Naive thymus-derived CD4-positive, alpha-beta T cell (primary cell): Measurements from ENCODE around the gene ZNF532. TPM values are rescaled to one million over a fixed set of nuclear protein-coding genes. Genes with fewer than 3 reads are reported as not detected.
A peak's percentile ranks its signal among the peaks of the same experiment; 100 is the strongest.

Experiments
- ATAC-seq: fragments of 150-1000 bp; cut with Tn5 transposase; 2 replicates; pipeline ENCODE4 v1.10.0; 2021; ENCODE audit warnings: mild to moderate bottlenecking, moderate library complexity
- CTCF ChIA-PET: fragments of 350-600 bp; sonication (Branson Sonifier 250); formaldehyde crosslinking; loops from one replicate; lab custom pipeline; 2021; ENCODE audit warnings: antibody characterized with exemption; lab: Charles Lee
- POLR2A ChIA-PET: fragments of 350-600 bp; sonication (Branson Sonifier 250); formaldehyde crosslinking; loops from one replicate; lab custom pipeline; 2021; ENCODE audit warnings: antibody characterized with exemption, inconsistent platforms; lab: Charles Lee
- DNase-seq, 9 donors: peaks; one replicate each; pipeline versions ENCODE4 v3.0.0 to v3.0.0-alpha.2; 2020 to 2022; ENCODE audit warnings: mixed read lengths in 1 of 9
- H3K27ac ChIP-seq: one replicate; pipeline ENCODE4 v1.7.0; 2013; ENCODE audit warnings: mild to moderate bottlenecking, low read depth, low read length, moderate library complexity
- H3K27me3 ChIP-seq, 2 donors: one replicate each; pipeline ENCODE4 v1.7.0; 2013; ENCODE audit warnings: low read length in 2 of 2, mild to moderate bottlenecking in 2 of 2, moderate library complexity in 2 of 2; ENCODE audit not compliant: control insufficient read depth in 2 of 2, insufficient read depth in 2 of 2
- H3K36me3 ChIP-seq, 3 experiments: 1 replicate in 2 of 3; 2 replicates in 1 of 3; pipeline ENCODE4 v1.7.0; 2013; ENCODE audit warnings: low read length in 3 of 3, mild to moderate bottlenecking in 3 of 3, moderate library complexity in 1 of 3; ENCODE audit not compliant: insufficient read depth in 3 of 3, control insufficient read depth in 2 of 3
- H3K4me1 ChIP-seq, 2 donors: one replicate each; pipeline ENCODE4 v1.7.0; 2013; ENCODE audit warnings: low read length in 2 of 2, mild to moderate bottlenecking in 2 of 2, moderate library complexity in 1 of 2; ENCODE audit not compliant: control insufficient read depth in 2 of 2, insufficient read depth in 2 of 2
- H3K4me3 ChIP-seq: 2 replicates; pipeline ENCODE4 v1.7.0; 2013; ENCODE audit warnings: mild to moderate bottlenecking, low read length
- H3K9me3 ChIP-seq, 3 experiments: 1 replicate in 2 of 3; 2 replicates in 1 of 3; pipeline ENCODE4 v1.7.0; 2013; ENCODE audit warnings: low read length in 3 of 3; ENCODE audit not compliant: control insufficient read depth in 2 of 3
- H3K27ac Mint-ChIP-seq, 9 donors: one replicate each; pipeline ENCODE4 v1.8.0; 2020 to 2022; ENCODE audit warnings: mixed read lengths in 9 of 9, mild to moderate bottlenecking in 8 of 9, moderate library complexity in 5 of 9, inconsistent platforms in 2 of 9
- H3K27me3 Mint-ChIP-seq, 5 donors: one replicate each; pipeline ENCODE4 v1.8.0; 2021 to 2022; ENCODE audit warnings: mixed read lengths in 5 of 5, mild to moderate bottlenecking in 1 of 5
- H3K36me3 Mint-ChIP-seq, 5 donors: one replicate each; pipeline ENCODE4 v1.8.0; 2020 to 2022; ENCODE audit warnings: mixed read lengths in 5 of 5, mild to moderate bottlenecking in 3 of 5, inconsistent platforms in 1 of 5
- H3K4me1 Mint-ChIP-seq, 7 donors: one replicate each; pipeline ENCODE4 v1.8.0; 2020 to 2022; ENCODE audit warnings: mixed read lengths in 7 of 7, mild to moderate bottlenecking in 3 of 7, inconsistent platforms in 1 of 7
- H3K4me3 Mint-ChIP-seq, 10 donors: one replicate each; pipeline ENCODE4 v1.8.0; 2020 to 2022; ENCODE audit warnings: mild to moderate bottlenecking in 10 of 10, mixed read lengths in 10 of 10, moderate library complexity in 6 of 10, inconsistent platforms in 2 of 10
- H3K9me3 Mint-ChIP-seq, 11 donors: one replicate each; pipeline ENCODE4 v1.8.0; 2020 to 2022; ENCODE audit warnings: mixed read lengths in 11 of 11, mild to moderate bottlenecking in 4 of 11, inconsistent platforms in 1 of 11, moderate library complexity in 1 of 11
- intact Hi-C, 2 donors: fragments of 100-400 bp; cut with micrococcal nuclease; formaldehyde crosslinking; loops; one replicate each; pipeline ENCODE4 v1.15.1; 2023
- polyA plus RNA-seq, 2 donors: library from polyadenylated mRNA; unstranded; fragments of 300-500 nt; fragmentation: Illumina TruSeq; gene quantifications; one replicate each; pipeline ENCODE4 v1.2.3, GENCODE V29; 2021
- total RNA-seq, 6 experiments: library from RNA in 5 of 6; stranded (reverse) in 5 of 6; gene quantifications; 1 replicate in 5 of 6; 2 replicates in 1 of 6; pipeline ENCODE4 v1.2.3 and lab custom pipeline; 2021 to 2026

The ZNF532 gene
- total and polyA plus RNA-seq, 7 experiments from 2014 or later = 0.28 to 15.7 (median 13.3) TPM; not detected in 1

DNA sequence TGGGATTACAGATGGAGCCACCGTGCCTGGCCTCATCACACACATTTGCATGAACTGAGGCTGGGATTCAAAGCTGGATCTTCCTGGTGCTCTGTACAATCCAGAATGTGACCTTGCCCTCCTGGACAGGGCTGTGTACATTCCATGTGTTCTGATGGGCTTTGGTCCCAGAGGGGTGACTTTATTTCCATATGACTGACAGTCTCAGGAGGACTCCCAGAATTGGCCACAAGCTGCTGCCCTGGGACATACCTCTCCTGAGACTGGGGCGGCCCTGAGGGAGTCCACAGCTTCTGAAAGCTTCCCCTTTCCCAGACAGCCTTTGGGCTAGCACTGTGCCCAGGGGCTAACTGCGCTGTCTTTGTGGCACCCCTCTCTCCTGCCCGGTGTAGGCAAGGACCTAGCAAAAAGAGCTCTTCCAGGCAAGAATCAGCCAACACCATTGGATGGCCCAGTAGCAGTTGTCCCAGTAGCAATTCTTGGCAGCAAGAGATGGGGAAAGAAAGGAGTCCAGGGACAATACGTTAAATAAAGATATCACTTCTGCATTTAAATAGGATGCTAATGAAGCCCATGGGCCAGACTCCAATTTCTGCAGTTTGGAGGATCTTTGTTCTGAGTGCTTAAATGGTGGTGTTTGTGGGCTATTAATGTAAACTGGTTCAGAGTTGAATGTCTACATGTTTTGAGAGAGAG is 26.4 kb upstream of the ZNF532 start:
- Mint-ChIP-seq H3K27ac (no peak overlapping the region), H3K27me3 (peaks cover 20 to 56% (median 29%) of the 10 kb centered on the region in 5 donors), H3K9me3 (peaks cover 0 to 3% (median 0%) of the 10 kb centered on the region in 11 donors), H3K4me3 (no peak overlapping the region), H3K36me3 (peaks cover 0 to 6% (median 0%) of the 10 kb centered on the region in 5 donors), H3K4me1 (no peaks in the 10 kb centered on the region)
- POLR2A ChIA-PET = no interaction called here
- CTCF ChIA-PET = no interaction called here
- no peak for DNase-seq
- Histone ChIP-seq H3K4me1 (no peaks in the 10 kb centered on the region), H3K4me3 (no peak overlapping the region), H3K9me3 (no peaks in the 10 kb centered on the region), H3K36me3 (no peaks in the 10 kb centered on the region), H3K27me3 (peaks cover 0 to 2% of the 10 kb centered on the region in 2 donors), H3K27ac (no peak overlapping the region)
- intact Hi-C loops = no loop called here
- ATAC-seq = no peak

DNA sequence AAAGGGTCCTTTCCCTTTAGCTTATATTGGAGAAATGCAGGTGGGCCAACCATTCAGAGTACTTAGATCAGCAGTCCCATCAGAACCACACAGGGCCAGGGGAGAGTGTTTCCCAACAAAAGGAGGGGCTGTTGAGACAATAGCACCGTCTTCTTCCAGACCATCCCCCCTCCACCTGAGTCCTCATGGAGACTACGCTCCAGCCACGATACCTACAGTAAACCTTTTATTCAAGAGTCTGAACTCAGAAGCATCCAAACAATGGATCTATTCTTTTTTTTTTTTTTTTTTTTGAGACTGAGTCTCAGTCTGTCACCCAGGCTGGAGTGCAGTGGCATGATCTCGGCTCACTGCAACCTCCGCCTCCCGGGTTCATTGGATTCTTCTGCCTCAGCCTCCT is 25.7 kb upstream of the ZNF532 start:
- Mint-ChIP-seq H3K27me3 (peaks cover 18 to 56% (median 34%) of the 10 kb centered on the region in 5 donors), H3K9me3 (peaks cover 0 to 3% (median 0%) of the 10 kb centered on the region in 11 donors), H3K27ac (no peak overlapping the region), H3K4me1 (no peaks in the 10 kb centered on the region), H3K36me3 (peaks cover 0 to 6% (median 0%) of the 10 kb centered on the region in 5 donors), H3K4me3 (no peak overlapping the region)
- H3K36me3 ChIP-seq = no peaks in the 10 kb centered on the region
- ATAC-seq (no peak), DNase-seq (no peak)
- no peaks in the 10 kb centered on the region for H3K4me1 ChIP-seq
- peaks cover 0 to 2% of the 10 kb centered on the region in 2 donors for H3K27me3 ChIP-seq
- POLR2A ChIA-PET = no interaction called here
- H3K27ac ChIP-seq = no peak overlapping the region
- no peak overlapping the region for H3K4me3 ChIP-seq
- no peaks in the 10 kb centered on the region for H3K9me3 ChIP-seq
- CTCF ChIA-PET = no interaction called here
- intact Hi-C loops = no loop called here

DNA sequence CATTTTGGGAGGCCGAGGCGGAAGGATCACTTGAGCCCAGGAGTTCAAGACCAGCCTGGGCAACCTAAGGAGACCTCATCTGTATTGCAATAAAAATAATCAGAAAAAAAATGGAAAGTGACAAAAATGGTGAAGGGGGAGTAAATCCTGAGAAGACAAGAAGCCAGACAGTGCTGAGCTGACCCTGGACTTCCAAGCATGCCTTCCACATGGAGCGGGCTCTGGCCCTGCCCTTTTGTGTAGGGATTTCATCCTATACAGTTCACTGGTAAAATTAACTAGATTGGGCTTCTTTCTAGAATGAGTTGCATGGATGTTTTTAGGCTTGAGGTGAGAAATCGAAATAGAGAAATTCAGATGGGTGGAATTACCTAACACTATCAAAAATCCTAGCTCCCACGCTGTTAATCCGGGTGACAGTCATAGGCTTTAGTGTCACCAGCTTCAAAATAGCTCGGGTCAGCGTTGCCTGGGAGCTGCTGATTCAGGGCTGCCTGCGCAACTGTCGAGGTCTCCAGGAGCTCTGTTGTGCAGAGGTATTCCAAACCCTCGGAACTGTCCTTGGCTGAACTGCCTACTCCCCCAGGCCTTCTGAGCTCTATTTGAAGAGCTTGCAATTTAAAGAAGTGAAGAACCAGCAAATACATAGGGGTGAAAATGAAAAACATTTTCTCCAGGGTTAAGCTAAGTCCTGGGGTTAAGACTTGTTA is 21.5 kb upstream of the ZNF532 start:
- ChIA-PET CTCF (no interaction called here), POLR2A (interaction anchor here (0.6 kb wide), 1 partner anchor 101 kb away, joined by 3 read pairs; no protein-coding TSS in a partner anchor)
- Histone ChIP-seq H3K27ac (no peak overlapping the region), H3K4me1 (no peaks in the 10 kb centered on the region), H3K4me3 (no peak overlapping the region), H3K36me3 (no peaks in the 10 kb centered on the region), H3K27me3 (peaks cover 0 to 22% of the 10 kb centered on the region in 2 donors), H3K9me3 (peaks cover 0 to 4% (median 0%) of the 10 kb centered on the region in 3 experiments)
- intact Hi-C loops = no loop called here
- H3K4me3 Mint-ChIP-seq = no peak overlapping the region
- peaks cover 0 to 9% (median 3%) of the 10 kb centered on the region in 7 donors for H3K4me1 Mint-ChIP-seq
- no peak overlapping the region for H3K27ac Mint-ChIP-seq
- H3K9me3 Mint-ChIP-seq = peaks cover 0 to 15% (median 2%) of the 10 kb centered on the region in 11 donors
- no peak for ATAC-seq
- H3K27me3 Mint-ChIP-seq = peaks cover 51 to 84% (median 62%) of the 10 kb centered on the region in 5 donors
- H3K36me3 Mint-ChIP-seq = peaks cover 0 to 10% (median 0%) of the 10 kb centered on the region in 5 donors
- no peak for DNase-seq

DNA sequence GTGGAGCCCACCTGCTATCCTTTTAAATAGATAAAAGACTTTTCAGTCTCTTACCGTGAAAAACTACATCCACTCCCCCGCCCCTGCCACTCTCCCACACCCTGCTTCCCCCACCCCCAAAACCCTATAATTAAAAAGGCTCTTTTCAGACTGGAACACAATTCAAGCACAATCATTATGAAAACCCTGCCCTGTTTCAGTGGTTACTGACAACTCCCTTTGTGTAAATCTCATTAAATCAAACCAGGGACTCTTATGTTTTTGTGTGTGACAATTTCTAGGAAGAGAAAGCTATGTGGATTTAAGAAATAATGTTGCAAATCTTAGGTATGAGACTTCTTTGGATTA is 21.0 kb upstream of the ZNF532 start:
- H3K9me3 Mint-ChIP-seq = peaks cover 0 to 20% (median 4%) of the 10 kb centered on the region in 11 donors
- Histone ChIP-seq H3K27me3 (peaks cover 0 to 25% of the 10 kb centered on the region in 2 donors), H3K27ac (no peak overlapping the region), H3K9me3 (peaks cover 0 to 4% (median 0%) of the 10 kb centered on the region in 3 experiments), H3K4me1 (no peaks in the 10 kb centered on the region), H3K36me3 (no peaks in the 10 kb centered on the region), H3K4me3 (no peak overlapping the region)
- peaks cover 0 to 9% (median 3%) of the 10 kb centered on the region in 7 donors for H3K4me1 Mint-ChIP-seq
- H3K27me3 Mint-ChIP-seq = peaks cover 56 to 84% (median 67%) of the 10 kb centered on the region in 5 donors
- POLR2A ChIA-PET = no interaction called here
- H3K4me3 Mint-ChIP-seq = no peak overlapping the region
- DNase-seq = no peak
- H3K27ac Mint-ChIP-seq = no peak overlapping the region
- no peak for ATAC-seq
- intact Hi-C loops = no loop called here
- CTCF ChIA-PET = no interaction called here
- H3K36me3 Mint-ChIP-seq = peaks cover 0 to 10% (median 0%) of the 10 kb centered on the region in 5 donors

DNA sequence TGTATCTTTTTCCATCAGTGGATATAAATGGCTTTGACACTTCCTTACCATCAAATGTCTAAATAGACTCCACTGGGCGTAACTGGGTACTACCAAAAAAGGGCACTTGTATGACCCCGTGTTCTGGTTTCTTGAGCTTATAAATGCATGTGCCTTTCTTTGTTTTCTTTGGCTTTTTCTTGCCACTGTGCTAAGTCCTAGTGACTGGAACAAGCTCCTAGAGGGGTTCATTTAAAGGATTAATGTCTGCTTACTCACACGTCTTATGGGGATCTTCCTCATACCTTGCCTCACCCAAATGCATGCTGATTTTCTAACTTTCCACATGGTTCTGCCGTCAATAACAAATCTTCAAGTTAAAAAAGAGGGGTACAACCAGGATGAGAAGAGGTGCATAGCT is 19.8 kb upstream of the ZNF532 start:
- ChIA-PET POLR2A (no interaction called here), CTCF (no interaction called here)
- DNase-seq (no peak), ATAC-seq (no peak)
- intact Hi-C loops = no loop called here
- peaks cover 60 to 83% (median 70%) of the 10 kb centered on the region in 5 donors for H3K27me3 Mint-ChIP-seq
- peaks cover 0 to 10% (median 0%) of the 10 kb centered on the region in 5 donors for H3K36me3 Mint-ChIP-seq
- Histone ChIP-seq H3K36me3 (no peaks in the 10 kb centered on the region), H3K4me1 (no peaks in the 10 kb centered on the region), H3K27ac (no peak overlapping the region), H3K4me3 (no peak overlapping the region), H3K9me3 (peaks cover 0 to 4% (median 0%) of the 10 kb centered on the region in 3 experiments), H3K27me3 (peaks cover 0 to 25% of the 10 kb centered on the region in 2 donors)
- peak overlapping the region in 1 of 10 donors; percentile 4 for H3K4me3 Mint-ChIP-seq
- H3K9me3 Mint-ChIP-seq = peaks cover 0 to 20% (median 4%) of the 10 kb centered on the region in 11 donors
- H3K27ac Mint-ChIP-seq = no peak overlapping the region
- peaks cover 0 to 9% (median 3%) of the 10 kb centered on the region in 7 donors for H3K4me1 Mint-ChIP-seq

DNA sequence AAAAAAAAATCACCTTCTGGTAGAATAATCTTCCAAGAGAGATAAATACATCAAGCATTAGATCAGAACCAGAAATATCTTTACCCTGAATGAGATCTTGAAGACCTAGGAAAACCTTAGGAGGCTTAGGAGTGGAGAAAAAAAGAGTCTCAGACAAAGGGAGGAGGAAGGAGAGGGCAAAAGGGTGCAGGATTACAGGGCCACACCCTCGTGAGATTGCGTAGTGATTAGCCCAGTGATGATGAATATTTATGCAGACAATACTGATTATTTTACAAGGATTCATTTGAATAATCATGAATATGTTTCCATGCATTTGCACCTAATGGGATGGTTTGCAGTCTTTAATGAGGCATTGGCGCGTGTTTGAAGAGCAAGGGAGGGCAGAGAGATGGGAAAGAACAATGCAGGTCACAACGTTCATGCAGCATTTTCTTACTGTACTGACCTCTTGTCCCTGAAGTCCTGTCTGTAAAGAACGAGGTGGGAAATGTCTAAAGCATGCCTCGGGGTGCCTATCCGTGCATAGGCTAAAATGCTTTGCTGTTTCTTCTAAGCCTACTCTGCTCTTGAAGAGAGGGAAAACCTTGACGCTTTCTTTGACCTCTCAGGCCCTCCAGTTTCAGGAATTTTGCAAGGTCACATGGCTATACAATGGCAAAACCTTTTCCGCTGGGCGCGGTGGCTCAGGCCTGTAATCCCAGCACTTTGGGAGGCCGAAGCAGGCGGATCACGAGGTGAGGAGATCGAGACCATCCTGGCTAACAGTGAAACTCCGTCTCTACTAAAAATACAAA is 18.6 kb upstream of the ZNF532 start:
- peaks cover 0 to 4% (median 0%) of the 10 kb centered on the region in 3 experiments for H3K9me3 ChIP-seq
- CTCF ChIA-PET = no interaction called here
- H3K27me3 Mint-ChIP-seq = peaks cover 57 to 81% (median 71%) of the 10 kb centered on the region in 5 donors

More for the DNA sequence above, 18.6 kb upstream of the ZNF532 start:
- peaks cover 0 to 6% (median 0%) of the 10 kb centered on the region in 5 donors for H3K36me3 Mint-ChIP-seq
- DNase-seq (no peak), ATAC-seq (no peak)
- H3K4me3 Mint-ChIP-seq = no peak overlapping the region
- H3K9me3 Mint-ChIP-seq = peaks cover 0 to 20% (median 4%) of the 10 kb centered on the region in 11 donors
- POLR2A ChIA-PET = no interaction called here
- intact Hi-C loops = no loop called here
- peaks cover 0 to 9% (median 3%) of the 10 kb centered on the region in 7 donors for H3K4me1 Mint-ChIP-seq
- Histone ChIP-seq H3K4me1 (no peaks in the 10 kb centered on the region), H3K27ac (no peak overlapping the region), H3K36me3 (no peaks in the 10 kb centered on the region), H3K27me3 (peaks cover 0 to 25% of the 10 kb centered on the region in 2 donors), H3K4me3 (no peak overlapping the region)
- no peak overlapping the region for H3K27ac Mint-ChIP-seq
